Panc1 (cell line): Measurements from ENCODE around the gene MTHFS. TPM values are rescaled to one million over a fixed set of nuclear protein-coding genes. Genes with fewer than 3 reads are reported as not detected.

Experiments
- ATAC-seq: fragments of 200-7000 bp; cut with Tn5 transposase; 2 replicates; pipeline ENCODE4 v1.9.1; 2020; ENCODE audit warnings: mild to moderate bottlenecking, moderate library complexity
- BruUV-seq: library from RNA; stranded (reverse); fragments of 400-500 nt; replicated peaks from 2 replicates; lab custom pipeline; 2021; lab: Mats Ljungman, UMichigan
- CTCF ChIA-PET: fragments of 300-600 bp; sonication (Branson Sonifier 250); formaldehyde crosslinking; loops from one replicate; lab custom pipeline; 2022; ENCODE audit warnings: antibody characterized with exemption; lab: Charles Lee
- POLR2A ChIA-PET: fragments of 300-600 bp; sonication (Branson Sonifier 250); formaldehyde crosslinking; loops from one replicate; lab custom pipeline; 2022; ENCODE audit warnings: antibody characterized with exemption; lab: Charles Lee
- DNase-seq: peaks from one replicate; pipeline ENCODE4 v3.0.0-alpha.2; 2010; ENCODE audit warnings: low read depth, low spot score
- H3K27ac ChIP-seq: 2 replicates; pipeline ENCODE4 v1.5.1; 2011; ENCODE audit warnings: mild to moderate bottlenecking, low read length, inconsistent platforms
- H3K27me3 ChIP-seq: fragments of 200-500 bp; sonication (Bioruptor generic); 2 replicates; pipeline ENCODE4 v1.6.0; 2014; ENCODE audit warnings: low read length, inconsistent platforms; ENCODE audit not compliant: control insufficient read depth, insufficient read depth
- H3K36me3 ChIP-seq: fragments of 200-500 bp; sonication (Bioruptor generic); 2 replicates; pipeline ENCODE4 v1.5.1; 2014; ENCODE audit warnings: inconsistent platforms, mild to moderate bottlenecking, low read length, moderate library complexity; ENCODE audit not compliant: control insufficient read depth, insufficient read depth
- H3K4me1 ChIP-seq: 2 replicates; pipeline ENCODE4 v1.5.1; 2011; ENCODE audit warnings: inconsistent platforms, mild to moderate bottlenecking, low read length, moderate library complexity; ENCODE audit not compliant: control insufficient read depth, insufficient read depth
- H3K4me3 ChIP-seq, 2 experiments: 2 replicates each; pipeline ENCODE4 v1.5.1; 2011 to 2012; ENCODE audit warnings: low read depth in 2 of 2, low read length in 2 of 2, mild to moderate bottlenecking in 2 of 2, inconsistent platforms in 1 of 2, moderate library complexity in 1 of 2
- H3K9me3 ChIP-seq: fragments of 200-500 bp; sonication (Bioruptor generic); 2 replicates; pipeline ENCODE4 v1.5.1; 2014; ENCODE audit warnings: low read depth, mild to moderate bottlenecking, inconsistent platforms, low read length, moderate library complexity; ENCODE audit not compliant: control insufficient read depth, insufficient read depth
- POLR2AphosphoS5 ChIP-seq: IDR thresholded peaks from 2 replicates; pipeline ENCODE4 v1.6.1; 2012; ENCODE audit warnings: mild to moderate bottlenecking, low read depth, low read length, moderate library complexity
- SIN3A ChIP-seq: IDR thresholded peaks from 2 replicates; pipeline ENCODE4 v1.6.1; 2012; ENCODE audit warnings: low read depth, mild to moderate bottlenecking, low read length, moderate library complexity, borderline replicate concordance; ENCODE audit not compliant: insufficient read depth
- TCF7L2 ChIP-seq: IDR thresholded peaks from 2 replicates; pipeline ENCODE4 v1.6.1; 2011; ENCODE audit warnings: mild to moderate bottlenecking, low read depth, low read length, inconsistent platforms
- in situ Hi-C: cut with HindIII; loops from 2 replicates; pipeline ENCODE4 v1.10.0; 2016; ENCODE audit warnings: low sequenced_read_pairs, low pct_unique_long_range_greater_than_20kb
- intact Hi-C: fragments of 100-400 bp; cut with micrococcal nuclease; formaldehyde crosslinking; loops from one replicate; pipeline ENCODE4 v1.10.0; 2022; ENCODE audit not compliant: unreplicated experiment
- total RNA-seq: library from RNA; stranded (reverse); gene quantifications from one replicate; pipeline ENCODE4 v1.2.1, GENCODE V29; 2021; ENCODE audit not compliant: unreplicated experiment
- TF ChIP-seq, protein P1 (sequence below): fragments of 450-650 bp; IDR thresholded peaks from 2 replicates; pipeline ENCODE4 v1.5.1; 2017; ENCODE audit warnings: mild to moderate bottlenecking
- TF ChIP-seq, protein P2 (sequence below), 2 experiments: IDR thresholded peaks; 2 replicates each; pipeline ENCODE4 v1.6.1; 2011 to 2012; ENCODE audit warnings: low read depth in 2 of 2, control low read depth in 1 of 2, low read length in 1 of 2, mild to moderate bottlenecking in 1 of 2, moderate library complexity in 1 of 2; ENCODE audit not compliant: insufficient read depth in 1 of 2

MTHFS gene
- total RNA-seq, 1 experiment from 2014 or later = 50.0 TPM

- no peaks in the 10 kb centered on the region for H3K9me3 ChIP-seq
- TF ChIP-seq, protein P1, sequence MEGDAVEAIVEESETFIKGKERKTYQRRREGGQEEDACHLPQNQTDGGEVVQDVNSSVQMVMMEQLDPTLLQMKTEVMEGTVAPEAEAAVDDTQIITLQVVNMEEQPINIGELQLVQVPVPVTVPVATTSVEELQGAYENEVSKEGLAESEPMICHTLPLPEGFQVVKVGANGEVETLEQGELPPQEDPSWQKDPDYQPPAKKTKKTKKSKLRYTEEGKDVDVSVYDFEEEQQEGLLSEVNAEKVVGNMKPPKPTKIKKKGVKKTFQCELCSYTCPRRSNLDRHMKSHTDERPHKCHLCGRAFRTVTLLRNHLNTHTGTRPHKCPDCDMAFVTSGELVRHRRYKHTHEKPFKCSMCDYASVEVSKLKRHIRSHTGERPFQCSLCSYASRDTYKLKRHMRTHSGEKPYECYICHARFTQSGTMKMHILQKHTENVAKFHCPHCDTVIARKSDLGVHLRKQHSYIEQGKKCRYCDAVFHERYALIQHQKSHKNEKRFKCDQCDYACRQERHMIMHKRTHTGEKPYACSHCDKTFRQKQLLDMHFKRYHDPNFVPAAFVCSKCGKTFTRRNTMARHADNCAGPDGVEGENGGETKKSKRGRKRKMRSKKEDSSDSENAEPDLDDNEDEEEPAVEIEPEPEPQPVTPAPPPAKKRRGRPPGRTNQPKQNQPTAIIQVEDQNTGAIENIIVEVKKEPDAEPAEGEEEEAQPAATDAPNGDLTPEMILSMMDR = no peak
- no peak for TF ChIP-seq POLR2AphosphoS5
- TF ChIP-seq TCF7L2 = no peak
- no peak for TF ChIP-seq SIN3A
- TF ChIP-seq, protein P2, sequence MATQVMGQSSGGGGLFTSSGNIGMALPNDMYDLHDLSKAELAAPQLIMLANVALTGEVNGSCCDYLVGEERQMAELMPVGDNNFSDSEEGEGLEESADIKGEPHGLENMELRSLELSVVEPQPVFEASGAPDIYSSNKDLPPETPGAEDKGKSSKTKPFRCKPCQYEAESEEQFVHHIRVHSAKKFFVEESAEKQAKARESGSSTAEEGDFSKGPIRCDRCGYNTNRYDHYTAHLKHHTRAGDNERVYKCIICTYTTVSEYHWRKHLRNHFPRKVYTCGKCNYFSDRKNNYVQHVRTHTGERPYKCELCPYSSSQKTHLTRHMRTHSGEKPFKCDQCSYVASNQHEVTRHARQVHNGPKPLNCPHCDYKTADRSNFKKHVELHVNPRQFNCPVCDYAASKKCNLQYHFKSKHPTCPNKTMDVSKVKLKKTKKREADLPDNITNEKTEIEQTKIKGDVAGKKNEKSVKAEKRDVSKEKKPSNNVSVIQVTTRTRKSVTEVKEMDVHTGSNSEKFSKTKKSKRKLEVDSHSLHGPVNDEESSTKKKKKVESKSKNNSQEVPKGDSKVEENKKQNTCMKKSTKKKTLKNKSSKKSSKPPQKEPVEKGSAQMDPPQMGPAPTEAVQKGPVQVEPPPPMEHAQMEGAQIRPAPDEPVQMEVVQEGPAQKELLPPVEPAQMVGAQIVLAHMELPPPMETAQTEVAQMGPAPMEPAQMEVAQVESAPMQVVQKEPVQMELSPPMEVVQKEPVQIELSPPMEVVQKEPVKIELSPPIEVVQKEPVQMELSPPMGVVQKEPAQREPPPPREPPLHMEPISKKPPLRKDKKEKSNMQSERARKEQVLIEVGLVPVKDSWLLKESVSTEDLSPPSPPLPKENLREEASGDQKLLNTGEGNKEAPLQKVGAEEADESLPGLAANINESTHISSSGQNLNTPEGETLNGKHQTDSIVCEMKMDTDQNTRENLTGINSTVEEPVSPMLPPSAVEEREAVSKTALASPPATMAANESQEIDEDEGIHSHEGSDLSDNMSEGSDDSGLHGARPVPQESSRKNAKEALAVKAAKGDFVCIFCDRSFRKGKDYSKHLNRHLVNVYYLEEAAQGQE (IDR thresholded peaks at IDR 0.05; ENCODE audit: insufficient read depth in 1 of 2, low read depth in 2 of 2, low read length in 1 of 2) = no peak
- H3K4me3 ChIP-seq = no peak overlapping the region
- ChIA-PET POLR2A (no interaction called here), CTCF (no interaction called here)
- DNase-seq (no peak), ATAC-seq (0 out of 2 replicates have a peak, but pooled peaks have one; percentile 53)
- intact Hi-C loops = no loop called here
- no peak overlapping the region for H3K27ac ChIP-seq
- H3K4me1 ChIP-seq = 0 out of 2 replicates have a peak, but pooled peaks cover 2% of the 10 kb centered on the region
- no peaks in the 10 kb centered on the region; the same call in 1 of the 2 replicates for H3K36me3 ChIP-seq
- no peaks in the 10 kb centered on the region for H3K27me3 ChIP-seq
- no TSS peak for BruUV-seq
- in situ Hi-C loops = no loop called here
Observed at GRCh38 chr15:79903626-79904025, 6.8 kb upstream of the MTHFS start.

DNA sequence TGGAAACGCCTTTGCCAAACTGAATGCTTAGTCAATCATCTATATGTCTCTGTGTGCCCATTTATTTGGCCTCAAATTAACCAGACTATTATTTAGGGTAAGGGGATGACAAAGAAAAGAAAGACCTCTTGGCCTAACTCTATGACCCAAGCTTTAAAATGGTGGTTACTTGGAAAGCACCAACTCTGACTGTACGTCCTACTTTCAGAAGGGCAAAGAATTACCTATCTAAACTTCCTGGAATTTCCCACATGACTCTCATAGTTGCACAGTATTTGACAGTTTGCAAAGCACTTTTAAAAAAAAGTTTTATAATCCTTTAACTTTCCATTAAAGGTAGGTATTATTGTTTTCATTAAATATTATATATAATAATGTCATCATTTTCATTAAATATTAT, 6.3 kb upstream of the MTHFS start:
- Histone ChIP-seq H3K9me3 (no peaks in the 10 kb centered on the region), H3K36me3 (no peaks in the 10 kb centered on the region; the same call in 1 of the 2 replicates), H3K27me3 (no peaks in the 10 kb centered on the region), H3K4me1 (peaks cover 7% of the 10 kb centered on the region; the same call in 1 of the 2 replicates), H3K27ac (no peak overlapping the region), H3K4me3 (no peak overlapping the region)
- in situ Hi-C loops = no loop called here
- TF ChIP-seq TCF7L2 = no peak
- TF ChIP-seq, protein P1 = no peak
- no peak for TF ChIP-seq SIN3A
- TF ChIP-seq, protein P2 (IDR thresholded peaks at IDR 0.05; ENCODE audit: insufficient read depth in 1 of 2, low read depth in 2 of 2, low read length in 1 of 2) = no peak
- no peak for TF ChIP-seq POLR2AphosphoS5
- POLR2A ChIA-PET = interaction anchor here (0.6 kb wide), 1 partner anchor 454 kb away, joined by 3 read pairs; no protein-coding TSS in a partner anchor
- DNase-seq (no peak), ATAC-seq (no peak)
- intact Hi-C loops = no loop called here
- CTCF ChIA-PET = no interaction called here
- BruUV-seq = no TSS peak
